ENCODE results near the gene SLC9A3.

- no peak for TF ChIP-seq CTCF (conservative IDR thresholded peaks at IDR 0.05 in 1 of 2, IDR thresholded peaks at IDR 0.05 in 1 of 2; ENCODE audit: extremely low read depth in 1 of 2, insufficient read depth in 1 of 2, low read depth in 1 of 2, low read length in 2 of 2)
- TF ChIP-seq EZH2 (IDR thresholded peaks at IDR 0.05; ENCODE audit: borderline replicate concordance, low read length) = no peak
These were observed 62.2 kb downstream of the SLC9A3 start for GRCh38 chr5:462051-462481.

Data from mammary epithelial cell (primary cell).